MG63 (cell line): ENCODE results near the gene STIM1. TPM values are rescaled to one million over a fixed set of nuclear protein-coding genes. Genes with fewer than 3 reads are reported as not detected.

Source experiments
- DNase-seq: peaks from one replicate; pipeline ENCODE4 v3.0.0-alpha.2; 2020
- H3K27me3 ChIP-seq: fragments of 250-450 bp; sonication (Bioruptor Pico); 2 replicates; pipeline ENCODE4 v1.5.1; 2020; ENCODE audit warnings: mild to moderate bottlenecking, moderate library complexity
- H3K36me3 ChIP-seq: fragments of 250-450 bp; sonication (Bioruptor Pico); 2 replicates; pipeline ENCODE4 v1.5.1; 2020; ENCODE audit warnings: mild to moderate bottlenecking, moderate library complexity
- H3K4me3 ChIP-seq: fragments of 250-450 bp; sonication (Bioruptor Pico); 2 replicates; pipeline ENCODE4 v1.5.1; 2020; ENCODE audit warnings: mild to moderate bottlenecking, moderate library complexity
- H3K9me3 ChIP-seq: fragments of 250-450 bp; sonication (Bioruptor Pico); 2 replicates; pipeline ENCODE4 v1.5.1; 2020; ENCODE audit warnings: mild to moderate bottlenecking, moderate library complexity
- total RNA-seq: library from RNA; depleted of rRNA; stranded (reverse); fragments of >200 nt; shearing (Covaris generic); gene quantifications from 2 replicates; pipeline ENCODE4 v1.2.3, GENCODE V29; 2014; ENCODE audit warnings: low replicate concordance

The STIM1 gene
- total RNA-seq, 1 experiment from 2014 or later, result 13.4 TPM

DNA sequence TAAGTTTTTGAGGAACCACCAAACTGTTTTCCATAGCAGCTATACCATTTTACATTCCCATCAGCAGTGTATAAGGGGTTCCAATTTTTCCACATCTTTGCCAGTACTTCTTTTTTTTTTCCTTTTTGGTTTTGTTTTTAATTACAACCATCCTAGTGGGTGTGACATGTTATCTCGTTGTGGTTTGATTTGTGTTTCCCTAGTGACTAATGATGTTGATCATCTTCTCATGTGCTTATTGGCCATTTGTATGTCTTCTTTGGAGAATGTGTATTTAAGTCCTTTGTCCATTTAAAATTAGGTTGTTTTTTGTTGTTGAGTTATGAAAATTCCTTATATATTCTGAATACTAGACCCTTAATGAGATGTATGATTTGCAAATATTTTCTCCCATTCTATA lies 59.3 kb downstream of the STIM1 start:
- DNase-seq, result no peak
- Histone ChIP-seq H3K9me3 (no peaks in the 10 kb centered on the region), H3K27me3 (no peaks in the 10 kb centered on the region), H3K4me3 (no peak overlapping the region), H3K36me3 (no peaks in the 10 kb centered on the region)

DNA sequence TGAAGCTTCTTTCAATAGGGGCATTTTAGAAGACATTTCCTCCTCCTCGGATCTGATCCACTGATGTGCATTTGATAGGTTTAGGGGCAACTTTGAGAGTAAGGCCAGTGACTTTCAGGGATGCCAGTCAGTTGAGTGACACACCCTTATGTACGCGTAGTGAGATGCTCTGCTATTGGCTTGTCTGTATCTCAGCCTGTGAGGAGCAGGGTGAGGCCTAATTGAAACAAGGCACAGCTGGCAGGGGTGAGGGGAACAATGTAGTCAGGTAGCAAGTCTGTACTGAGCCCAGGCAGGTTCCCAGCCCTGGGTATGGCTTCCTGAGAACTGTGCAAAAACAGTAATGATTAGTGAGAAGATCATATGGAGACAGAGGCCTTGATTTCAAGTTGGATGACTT lies 61.5 kb downstream of the STIM1 start:
- no peaks in the 10 kb centered on the region for H3K9me3 ChIP-seq
- no peak for DNase-seq

DNA sequence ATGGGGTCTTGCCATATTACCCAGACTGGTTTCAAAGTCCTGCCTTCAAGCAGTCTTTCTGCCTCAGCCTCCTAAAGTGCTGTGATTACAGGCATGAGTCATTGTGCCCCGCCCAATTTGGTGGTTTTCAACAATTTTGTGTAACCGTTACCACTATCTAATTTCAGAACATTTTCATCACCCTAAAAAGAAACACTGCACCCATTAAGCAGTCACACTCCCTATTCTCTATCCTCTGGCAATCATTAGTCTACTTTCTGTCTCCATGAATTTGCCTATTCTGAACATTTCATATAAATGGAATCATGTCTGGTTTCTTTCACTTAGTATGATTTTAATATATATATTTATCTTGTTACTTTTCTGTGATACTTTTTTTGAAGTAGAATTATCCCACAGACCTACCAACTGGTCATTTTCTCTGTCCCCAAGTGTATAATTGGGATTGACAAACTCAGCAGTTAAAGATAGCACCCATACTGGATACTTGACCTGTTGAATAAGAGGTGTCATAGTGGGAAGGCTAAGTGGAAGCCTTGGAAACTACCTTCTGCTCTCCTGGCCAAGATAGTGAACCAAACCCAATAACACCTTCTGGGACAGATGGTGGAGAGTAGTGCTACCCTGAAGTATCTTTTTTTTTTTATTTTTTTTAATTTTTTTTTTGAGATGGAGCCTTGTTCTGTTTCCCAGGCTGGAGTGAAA lies 64.8 kb downstream of the STIM1 start:
- Histone ChIP-seq H3K4me3 (no peak overlapping the region), H3K36me3 (no peaks in the 10 kb centered on the region), H3K9me3 (no peaks in the 10 kb centered on the region), H3K27me3 (no peaks in the 10 kb centered on the region)
- DNase-seq, result peak; percentile 53

More for the DNA sequence above, 61.5 kb downstream of the STIM1 start:
- Histone ChIP-seq H3K27me3 (no peaks in the 10 kb centered on the region), H3K36me3 (no peaks in the 10 kb centered on the region), H3K4me3 (no peak overlapping the region)

DNA sequence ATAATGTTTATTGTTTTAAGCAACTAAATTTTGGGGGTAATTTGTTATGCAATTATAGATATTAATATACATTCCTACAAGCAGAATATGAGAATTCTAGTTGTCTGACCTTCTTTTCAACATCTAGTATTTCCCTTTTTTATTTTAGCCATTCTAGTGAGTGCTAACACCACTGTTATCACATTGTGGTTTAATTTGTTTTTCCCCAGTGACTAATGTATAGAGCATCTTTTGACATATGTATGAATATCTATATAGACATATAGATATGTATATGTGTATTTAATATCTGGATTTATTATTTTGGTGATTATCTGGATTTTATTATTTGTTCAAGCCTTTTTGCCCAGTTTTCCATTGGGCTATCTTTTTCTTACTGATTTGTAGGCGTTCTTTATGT lies 66.6 kb downstream of the STIM1 start:
- DNase-seq, result no peak
- H3K9me3 ChIP-seq, result no peaks in the 10 kb centered on the region
- H3K27me3 ChIP-seq, result no peaks in the 10 kb centered on the region
- H3K4me3 ChIP-seq, result no peak overlapping the region
- no peaks in the 10 kb centered on the region for H3K36me3 ChIP-seq

DNA sequence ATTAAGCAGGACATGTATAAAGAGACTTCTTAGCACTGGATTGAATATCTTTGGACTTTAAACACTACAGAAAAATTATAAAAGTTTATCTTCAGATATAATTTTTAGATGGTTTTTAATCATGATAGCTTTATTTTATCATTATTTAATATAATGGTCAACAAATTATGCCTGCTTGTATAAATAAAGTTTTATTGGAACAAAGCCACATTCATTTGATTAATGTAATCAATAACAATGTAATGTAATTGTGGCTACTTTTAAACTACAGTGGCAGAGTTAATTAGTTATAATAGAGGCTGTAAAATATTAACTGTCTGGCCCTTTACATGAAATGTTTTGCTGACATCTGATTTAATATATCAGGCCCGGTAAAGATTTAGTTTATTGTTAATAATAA lies 70.0 kb downstream of the STIM1 start:
- Histone ChIP-seq H3K36me3 (no peaks in the 10 kb centered on the region), H3K4me3 (no peak overlapping the region), H3K9me3 (no peaks in the 10 kb centered on the region), H3K27me3 (no peaks in the 10 kb centered on the region)
- no peak for DNase-seq

DNA sequence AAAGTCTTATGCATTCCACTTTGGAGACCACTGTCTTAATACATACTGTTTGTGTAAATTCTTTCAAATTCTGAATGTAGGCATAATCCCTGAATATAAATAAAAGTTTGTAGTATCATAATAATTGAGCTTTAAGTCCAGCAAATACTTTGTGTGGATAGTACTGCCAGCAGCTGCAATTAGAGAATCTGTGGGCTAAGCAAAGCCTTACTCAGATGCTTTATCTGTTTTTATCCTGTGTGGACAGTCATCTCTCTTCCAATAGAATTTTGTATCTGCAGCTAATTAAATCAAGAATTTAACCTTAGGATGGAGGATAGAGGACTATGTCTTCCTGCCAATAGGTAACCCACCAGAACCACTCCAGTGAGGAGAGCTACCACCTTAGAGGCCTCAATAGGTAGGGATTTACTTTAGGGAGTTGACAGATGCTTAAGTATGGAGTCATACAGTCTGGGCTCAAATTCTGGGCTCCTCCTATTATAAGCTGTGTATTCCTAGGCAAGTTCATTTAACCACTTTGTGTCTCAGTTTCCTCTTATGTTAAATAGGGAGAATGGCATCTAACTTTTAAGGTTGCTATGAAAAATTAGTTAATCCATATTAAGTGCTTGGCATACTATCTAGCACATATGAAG lies 71.1 kb downstream of the STIM1 start:
- H3K4me3 ChIP-seq, result no peak overlapping the region
- DNase-seq, result no peak
- no peaks in the 10 kb centered on the region for H3K27me3 ChIP-seq
- H3K9me3 ChIP-seq, result no peaks in the 10 kb centered on the region
- H3K36me3 ChIP-seq, result no peaks in the 10 kb centered on the region

DNA sequence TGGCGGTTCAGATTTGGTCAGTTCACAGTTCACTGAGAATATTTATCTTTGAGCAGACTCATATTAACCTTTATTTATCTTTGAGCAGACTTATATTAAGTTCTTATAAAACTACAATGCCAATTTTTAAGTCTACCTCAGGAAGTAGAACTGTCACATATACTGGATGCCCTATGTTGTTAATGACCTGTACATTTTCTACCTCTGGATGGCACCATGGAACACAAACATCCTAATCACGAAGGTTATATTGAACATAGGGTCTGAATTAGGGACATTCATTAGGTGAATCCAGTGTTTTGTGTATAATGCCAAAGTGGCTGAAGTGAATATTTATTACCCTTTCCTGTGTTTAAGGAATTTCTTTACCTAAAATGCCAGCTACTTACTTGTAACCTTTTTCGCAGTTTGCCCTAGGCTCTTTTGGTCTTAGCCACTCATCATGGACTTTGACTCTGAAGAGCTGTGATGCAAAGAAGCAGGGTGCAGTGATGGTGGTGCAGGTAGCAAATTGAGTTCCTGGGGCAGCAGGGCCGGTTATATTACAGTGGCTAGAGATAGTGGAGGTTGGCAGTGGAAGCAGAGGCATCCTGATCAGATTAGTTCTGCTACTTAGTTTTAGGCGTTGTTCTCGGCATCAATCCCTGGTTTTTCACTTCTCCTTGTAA lies 71.8 kb downstream of the STIM1 start:
- Histone ChIP-seq H3K36me3 (no peaks in the 10 kb centered on the region), H3K4me3 (no peak overlapping the region), H3K9me3 (no peaks in the 10 kb centered on the region), H3K27me3 (no peaks in the 10 kb centered on the region)
- DNase-seq, result no peak

DNA sequence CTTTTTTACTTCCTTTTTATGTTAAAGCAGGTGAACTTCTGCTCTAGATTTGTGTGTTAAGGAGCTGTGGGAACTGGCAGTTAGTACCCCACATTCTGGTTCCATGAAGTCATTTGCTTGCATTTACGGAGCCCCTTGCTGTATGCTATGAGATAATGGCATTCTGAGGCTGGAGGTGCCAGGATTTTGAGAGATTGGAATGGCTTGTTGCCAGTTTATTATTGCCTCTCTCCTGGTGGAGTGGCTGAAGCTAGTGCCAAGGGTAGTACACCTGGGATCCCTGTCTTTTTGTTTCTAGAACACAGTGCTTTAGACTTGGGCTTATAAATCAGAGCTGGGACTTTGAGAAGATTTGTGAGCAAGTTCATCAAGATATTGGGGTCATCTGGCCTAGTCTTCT lies 73.8 kb downstream of the STIM1 start:
- no peak overlapping the region for H3K4me3 ChIP-seq
- H3K36me3 ChIP-seq, result no peaks in the 10 kb centered on the region
- no peak for DNase-seq

DNA sequence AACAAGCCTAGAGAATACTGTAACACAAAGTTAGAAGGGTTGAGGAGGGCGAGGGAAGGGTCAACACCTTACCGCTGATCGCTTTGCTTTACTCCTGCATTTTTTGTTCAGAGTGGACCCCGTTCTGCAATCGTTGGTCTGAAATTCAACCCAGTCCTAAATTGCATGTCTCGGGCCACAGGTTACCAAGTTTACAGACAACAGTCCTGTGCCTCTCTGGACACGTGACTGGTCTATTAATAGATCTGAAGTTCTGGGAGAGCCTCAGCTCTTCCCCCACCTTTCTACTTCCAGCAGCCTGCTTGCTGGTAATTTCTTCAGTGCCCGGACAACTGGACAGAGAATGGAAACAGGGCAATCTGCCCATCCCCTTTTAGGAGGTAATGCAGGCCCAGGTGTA lies 74.2 kb downstream of the STIM1 start:
- no peaks in the 10 kb centered on the region for H3K9me3 ChIP-seq
- no peak for DNase-seq
- no peaks in the 10 kb centered on the region for H3K36me3 ChIP-seq
- no peaks in the 10 kb centered on the region for H3K27me3 ChIP-seq
- H3K4me3 ChIP-seq, result no peak overlapping the region

More for the DNA sequence above, 73.8 kb downstream of the STIM1 start:
- Histone ChIP-seq H3K27me3 (no peaks in the 10 kb centered on the region), H3K9me3 (no peaks in the 10 kb centered on the region)

DNA sequence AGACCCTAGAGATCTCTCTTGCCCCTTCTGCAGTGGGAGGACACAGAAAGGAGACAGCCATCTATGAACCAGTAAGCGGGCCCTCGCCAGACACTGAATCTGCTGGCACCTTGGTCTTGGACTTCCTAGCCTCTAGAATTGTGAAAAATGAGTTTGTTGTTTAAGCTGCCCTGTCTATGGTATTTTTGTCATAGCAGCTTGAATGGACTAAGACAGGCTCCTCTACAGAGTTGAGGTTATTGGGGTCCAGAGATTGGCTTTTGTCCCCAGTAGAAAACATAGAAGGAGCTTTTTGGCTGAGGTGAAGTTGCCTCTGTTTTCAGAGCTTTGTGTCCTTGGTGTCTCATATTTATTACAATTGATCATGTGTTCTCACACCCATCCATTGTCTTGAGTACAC lies 77.2 kb downstream of the STIM1 start:
- no peaks in the 10 kb centered on the region for H3K36me3 ChIP-seq
- DNase-seq, result no peak
- no peaks in the 10 kb centered on the region for H3K27me3 ChIP-seq
- no peaks in the 10 kb centered on the region for H3K9me3 ChIP-seq
- H3K4me3 ChIP-seq, result no peak overlapping the region

DNA sequence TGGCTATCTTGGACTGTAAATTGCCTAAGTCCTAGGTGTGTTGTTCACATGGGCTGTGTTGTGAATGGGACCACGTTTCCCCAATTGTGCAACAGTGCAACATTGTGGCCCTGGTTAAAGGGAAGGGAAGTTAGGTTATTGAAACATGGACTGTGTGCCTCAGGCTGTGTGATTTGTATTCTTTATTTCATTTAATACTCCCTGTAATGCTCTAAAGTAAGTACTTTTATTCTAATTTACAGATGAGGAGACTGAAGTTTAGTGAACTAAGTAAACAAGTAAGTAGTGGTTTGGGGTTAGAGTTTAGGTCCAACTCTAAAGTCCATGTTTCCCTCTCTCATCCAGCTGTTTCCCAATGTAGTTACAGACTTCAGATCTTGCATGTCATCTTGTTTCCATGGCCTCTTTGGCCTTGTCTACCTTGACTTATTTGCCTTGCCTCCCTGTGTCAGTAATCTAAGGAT lies 77.7 kb downstream of the STIM1 start:
- no peaks in the 10 kb centered on the region for H3K27me3 ChIP-seq
- no peaks in the 10 kb centered on the region for H3K36me3 ChIP-seq
- H3K9me3 ChIP-seq, result no peaks in the 10 kb centered on the region
- H3K4me3 ChIP-seq, result no peak overlapping the region
- no peak for DNase-seq

DNA sequence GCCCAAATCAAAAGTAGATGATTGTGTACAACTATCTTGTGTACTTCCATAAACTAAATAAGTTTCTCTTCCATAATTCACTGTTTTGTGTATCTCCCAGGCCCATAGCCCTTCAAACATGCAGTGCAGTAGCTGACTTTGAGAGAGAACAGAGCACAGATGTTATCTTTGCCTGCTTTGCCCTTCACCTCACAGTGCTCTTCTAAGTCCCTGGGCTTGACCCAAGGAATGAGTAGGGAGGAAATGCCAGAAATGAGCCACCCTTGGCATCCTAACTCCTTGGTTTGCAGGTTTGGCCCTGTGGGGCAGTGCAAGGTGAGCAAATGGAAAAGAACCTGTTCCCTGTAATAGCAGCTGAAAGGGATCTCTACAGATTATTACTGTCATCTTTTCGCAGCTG lies 79.2 kb downstream of the STIM1 start:
- no peak for DNase-seq
- no peak overlapping the region for H3K4me3 ChIP-seq
- H3K27me3 ChIP-seq, result no peaks in the 10 kb centered on the region

DNA sequence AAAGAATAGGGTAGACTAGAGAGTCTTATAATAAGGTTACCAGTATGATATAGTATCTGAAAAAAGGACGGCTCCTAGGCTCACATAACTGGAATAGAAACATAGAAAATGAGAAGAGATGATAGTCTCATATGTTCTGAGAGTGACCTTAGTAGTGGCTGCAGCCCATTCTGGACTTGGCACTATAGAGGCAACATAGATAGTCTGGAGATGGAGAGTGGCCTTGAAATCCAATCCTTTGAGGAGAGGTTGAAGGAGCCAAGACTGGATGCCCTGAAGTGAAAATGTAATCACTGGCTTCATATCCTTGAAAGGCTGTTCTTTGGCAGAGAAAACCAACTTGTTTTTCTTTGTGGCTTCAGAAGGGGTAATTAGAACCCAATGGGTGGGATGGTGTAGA lies 81.1 kb downstream of the STIM1 start:
- no peaks in the 10 kb centered on the region for H3K36me3 ChIP-seq
- no peak overlapping the region for H3K4me3 ChIP-seq
- no peaks in the 10 kb centered on the region for H3K9me3 ChIP-seq
- DNase-seq, result no peak
- H3K27me3 ChIP-seq, result no peaks in the 10 kb centered on the region

More for the DNA sequence above, 79.2 kb downstream of the STIM1 start:
- H3K36me3 ChIP-seq, result no peaks in the 10 kb centered on the region
- H3K9me3 ChIP-seq, result no peaks in the 10 kb centered on the region

DNA sequence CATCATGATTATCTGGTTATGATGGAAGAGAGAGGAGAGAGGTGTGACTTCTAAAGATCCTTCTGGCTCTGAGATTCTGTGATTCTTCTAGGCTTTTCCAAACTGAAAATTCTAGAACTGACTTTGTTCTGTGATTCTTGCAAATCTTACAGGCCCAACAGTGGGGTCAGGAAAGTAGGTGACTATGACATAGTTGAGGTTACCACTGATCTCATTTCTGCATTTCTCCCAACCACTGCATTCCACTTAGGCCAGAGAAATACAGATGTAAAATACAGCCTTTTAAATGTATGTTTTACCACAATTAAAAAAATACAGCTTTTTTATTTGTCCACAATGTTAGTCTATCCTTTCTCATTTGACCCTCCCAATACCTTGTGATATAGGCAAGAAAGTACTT lies 83.7 kb downstream of the STIM1 start:
- no peaks in the 10 kb centered on the region for H3K9me3 ChIP-seq
- no peaks in the 10 kb centered on the region for H3K36me3 ChIP-seq
- no peak for DNase-seq
- no peaks in the 10 kb centered on the region for H3K27me3 ChIP-seq
- no peak overlapping the region for H3K4me3 ChIP-seq

DNA sequence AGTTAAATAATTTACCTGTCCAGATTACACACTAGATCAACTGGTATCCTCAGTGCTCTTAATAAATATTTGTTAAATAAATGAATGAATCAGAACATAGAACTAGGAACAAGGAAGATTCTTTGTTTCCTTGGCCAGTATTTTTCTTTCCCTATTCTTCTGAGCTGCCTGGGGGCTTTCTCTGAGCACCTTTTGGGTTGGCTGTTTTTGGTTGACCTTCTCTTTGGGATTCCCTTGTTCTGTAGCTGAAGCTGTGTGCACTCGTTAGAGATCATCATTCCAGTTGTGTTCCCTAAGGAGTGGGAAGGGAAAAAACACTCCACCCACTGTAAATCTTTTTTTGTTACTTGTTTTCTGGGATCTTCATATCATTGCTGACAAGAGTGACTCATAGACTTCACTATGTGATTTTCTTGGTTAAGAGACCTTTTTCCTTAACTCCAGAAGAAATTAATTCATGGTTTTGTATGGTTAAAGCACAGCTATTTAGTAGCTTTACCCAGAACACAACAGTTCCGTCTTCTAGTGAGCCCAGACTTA lies 84.3 kb downstream of the STIM1 start:
- DNase-seq, result no peak
- H3K36me3 ChIP-seq, result no peaks in the 10 kb centered on the region
- H3K27me3 ChIP-seq, result no peaks in the 10 kb centered on the region
- H3K9me3 ChIP-seq, result no peaks in the 10 kb centered on the region
- no peak overlapping the region for H3K4me3 ChIP-seq

DNA sequence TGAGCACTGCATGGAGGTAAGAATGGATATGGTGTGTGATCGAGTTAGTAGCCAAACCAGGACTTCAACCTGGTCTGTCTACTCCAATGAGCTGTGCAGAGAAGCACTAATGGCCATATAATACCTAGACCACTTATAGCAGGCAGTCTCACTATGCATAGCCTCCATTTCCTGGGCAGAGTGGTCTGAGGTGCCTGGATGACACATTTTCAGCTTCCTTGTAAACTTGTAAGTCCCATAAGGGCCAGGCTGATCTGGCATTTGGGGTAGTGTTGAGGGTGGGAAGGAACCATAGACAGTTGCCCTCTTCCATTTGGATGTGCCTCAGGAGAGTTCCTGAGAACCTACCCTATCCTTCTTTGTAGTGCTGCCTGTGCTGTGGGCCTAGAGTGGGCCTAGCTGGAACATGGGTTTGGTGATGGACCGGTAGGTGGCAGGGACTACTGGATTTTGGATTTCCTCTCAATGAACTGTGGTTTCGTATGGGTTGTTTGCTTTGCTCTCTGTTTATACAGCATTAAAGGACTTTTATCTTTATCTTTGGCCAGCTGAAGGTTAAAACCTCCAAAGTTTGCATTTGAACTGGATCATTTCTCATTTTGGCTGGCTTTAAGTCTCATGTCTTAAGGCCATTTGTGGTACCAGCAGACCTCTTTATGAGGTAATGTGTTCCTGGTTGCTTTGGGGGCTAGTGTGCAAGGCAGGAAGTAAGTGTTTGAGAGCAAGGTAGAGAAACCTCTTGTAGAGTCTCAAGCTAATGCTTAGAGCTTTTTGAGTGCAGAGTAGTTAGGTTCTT lies 86.9 kb downstream of the STIM1 start:
- Histone ChIP-seq H3K36me3 (no peaks in the 10 kb centered on the region), H3K9me3 (no peaks in the 10 kb centered on the region)
- no peak for DNase-seq

More for the DNA sequence above, 86.9 kb downstream of the STIM1 start:
- no peaks in the 10 kb centered on the region for H3K27me3 ChIP-seq
- H3K4me3 ChIP-seq, result no peak overlapping the region
